Thyroid gland (tissue), 4 donors: ENCODE measurements around the gene SHC3. TPM values are rescaled to one million over a fixed set of nuclear protein-coding genes. Genes with fewer than 3 reads are reported as not detected.

Source experiments
- DNase-seq, 2 donors: peaks; one replicate each; pipeline ENCODE4 v3.0.0-alpha.2; 2019
- H3K27ac ChIP-seq, 3 donors: fragments of 200-600 bp; sonication (generic); 1 replicate in 2 of 3; 2 replicates in 1 of 3; pipeline ENCODE4 v1.5.1; 2016 to 2019; ENCODE audit warnings: mild to moderate bottlenecking in 1 of 3, moderate library complexity in 1 of 3
- H3K27me3 ChIP-seq: fragments of 200-600 bp; sonication (generic); one replicate; pipeline ENCODE4 v1.5.1; 2019
- H3K36me3 ChIP-seq, 2 donors: fragments of 200-600 bp; sonication (generic); one replicate each; pipeline ENCODE4 v1.5.1; 2016 to 2019
- H3K4me1 ChIP-seq, 2 donors: fragments of 200-600 bp; sonication (generic); one replicate each; pipeline ENCODE4 v1.5.1; 2017 to 2019
- H3K4me3 ChIP-seq, 3 donors: fragments of 200-600 bp; sonication (generic); replicated peaks in 1 of 3; 1 replicate in 2 of 3; 2 replicates in 1 of 3; pipeline ENCODE4 v1.5.1; 2016; ENCODE audit warnings: mild to moderate bottlenecking in 1 of 3
- H3K9me3 ChIP-seq: fragments of 200-600 bp; sonication (generic); one replicate; pipeline ENCODE4 v1.5.1; 2017
- POLR2A ChIP-seq, 2 donors: fragments of 450-650 bp; IDR thresholded peaks; one replicate each; pipeline ENCODE4 v1.6.1; 2017; ENCODE audit warnings: antibody characterized with exemption in 2 of 2, mild to moderate bottlenecking in 2 of 2, moderate library complexity in 1 of 2
- WGBS, 2 donors: methylation state at CpG; one replicate each; pipeline ENCODE4 v1.1.5; 2017; 5-methylcytosine and 5-hydroxymethylcytosine counted together
- intact Hi-C: fragments of 100-400 bp; cut with DNase I; formaldehyde crosslinking; loops from one replicate; pipeline ENCODE4 v1.15.1; 2023
- total RNA-seq, 4 donors: library from RNA; depleted of rRNA; stranded (reverse); fragments of >200 nt; gene quantifications; one replicate each; pipeline ENCODE4 v1.2.3, GENCODE V29; 2016
- TF ChIP-seq, protein P1 (sequence below), 6 experiments: fragments of 200-600 bp in 3 of 6; fragments of 450-650 bp in 3 of 6; sonication (generic) in 3 of 6; IDR thresholded peaks; one replicate each; pipeline ENCODE4 v1.5.1; 2016 to 2019; ENCODE audit warnings: antibody characterized with exemption in 6 of 6, mild to moderate bottlenecking in 2 of 6, inconsistent platforms in 1 of 6, moderate library complexity in 1 of 6

SHC3 gene
- total RNA-seq, 4 donors from 2014 or later, result 0.40 to 5.9 (median 1.2) TPM

DNA sequence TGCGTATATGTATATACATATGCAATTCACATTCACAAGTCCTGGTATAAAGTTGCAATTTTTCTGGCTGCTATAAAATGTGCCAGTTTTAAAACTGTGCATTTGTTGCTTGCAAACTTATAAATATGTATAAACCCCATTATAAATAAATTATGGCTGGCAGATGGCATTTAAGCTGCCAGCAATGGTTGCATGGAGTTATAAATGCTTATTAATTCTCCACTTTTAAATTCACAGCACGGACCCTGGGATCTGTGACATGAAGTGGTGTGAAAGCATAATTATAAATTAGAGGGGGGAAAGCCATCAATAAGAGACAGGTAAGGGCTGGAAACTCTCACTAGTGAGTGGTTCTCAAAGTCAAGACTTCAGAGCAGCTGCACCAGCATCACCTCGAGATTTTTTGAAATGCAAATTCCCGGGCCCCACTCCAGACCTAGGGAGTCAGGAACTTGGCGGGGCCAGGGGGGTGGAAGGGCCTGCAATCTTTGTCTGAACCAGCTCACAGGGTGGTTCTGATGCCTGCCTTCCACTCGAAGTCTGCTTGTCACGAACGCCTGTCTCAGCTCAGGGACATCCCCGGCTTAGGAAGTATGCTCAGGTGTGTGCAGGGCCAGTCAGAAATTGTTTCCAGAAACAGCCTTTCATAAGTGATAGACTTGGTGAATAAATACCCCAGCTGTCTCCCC is 170.4 kb downstream of the SHC3 start:
- WGBS, 2 donors, result 82 to 86% methylated on average over 8 to 9 of the region's 9 CpGs
- Histone ChIP-seq H3K27me3 (no peaks in the 10 kb centered on the region), H3K9me3 (no peaks in the 10 kb centered on the region), H3K4me1 (no peaks in the 10 kb centered on the region), H3K36me3 (no peaks in the 10 kb centered on the region), H3K27ac (no peak overlapping the region), H3K4me3 (no peak overlapping the region)
- no peak for DNase-seq
- intact Hi-C loops, result no loop called here
- no peak for TF ChIP-seq POLR2A (IDR thresholded peaks at IDR 0.05)
- TF ChIP-seq, protein P1, sequence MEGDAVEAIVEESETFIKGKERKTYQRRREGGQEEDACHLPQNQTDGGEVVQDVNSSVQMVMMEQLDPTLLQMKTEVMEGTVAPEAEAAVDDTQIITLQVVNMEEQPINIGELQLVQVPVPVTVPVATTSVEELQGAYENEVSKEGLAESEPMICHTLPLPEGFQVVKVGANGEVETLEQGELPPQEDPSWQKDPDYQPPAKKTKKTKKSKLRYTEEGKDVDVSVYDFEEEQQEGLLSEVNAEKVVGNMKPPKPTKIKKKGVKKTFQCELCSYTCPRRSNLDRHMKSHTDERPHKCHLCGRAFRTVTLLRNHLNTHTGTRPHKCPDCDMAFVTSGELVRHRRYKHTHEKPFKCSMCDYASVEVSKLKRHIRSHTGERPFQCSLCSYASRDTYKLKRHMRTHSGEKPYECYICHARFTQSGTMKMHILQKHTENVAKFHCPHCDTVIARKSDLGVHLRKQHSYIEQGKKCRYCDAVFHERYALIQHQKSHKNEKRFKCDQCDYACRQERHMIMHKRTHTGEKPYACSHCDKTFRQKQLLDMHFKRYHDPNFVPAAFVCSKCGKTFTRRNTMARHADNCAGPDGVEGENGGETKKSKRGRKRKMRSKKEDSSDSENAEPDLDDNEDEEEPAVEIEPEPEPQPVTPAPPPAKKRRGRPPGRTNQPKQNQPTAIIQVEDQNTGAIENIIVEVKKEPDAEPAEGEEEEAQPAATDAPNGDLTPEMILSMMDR (IDR thresholded peaks at IDR 0.05), result no peak

GRCh38 chr9:89006996-89007967 is 171.3 kb downstream of the SHC3 start:
- Histone ChIP-seq H3K9me3 (no peaks in the 10 kb centered on the region), H3K36me3 (no peaks in the 10 kb centered on the region), H3K4me3 (no peak overlapping the region), H3K4me1 (no peaks in the 10 kb centered on the region), H3K27ac (no peak overlapping the region), H3K27me3 (no peaks in the 10 kb centered on the region)
- intact Hi-C loops, result no loop called here
- TF ChIP-seq, protein P1 (IDR thresholded peaks at IDR 0.05), result no peak
- DNase-seq, result no peak
- WGBS, 2 donors, result 83 to 91% methylated on average over 9 of the region's 9 CpGs

GRCh38 chr9:89006267-89006666 is 172.4 kb downstream of the SHC3 start:
- Histone ChIP-seq H3K9me3 (no peaks in the 10 kb centered on the region), H3K27ac (no peak overlapping the region), H3K4me3 (no peak overlapping the region), H3K4me1 (peaks cover 0 to 5% of the 10 kb centered on the region in 2 donors), H3K36me3 (no peaks in the 10 kb centered on the region), H3K27me3 (no peaks in the 10 kb centered on the region)
- TF ChIP-seq, protein P1 (IDR thresholded peaks at IDR 0.05), result no peak
- no peak for TF ChIP-seq POLR2A (IDR thresholded peaks at IDR 0.05)
- WGBS, 2 donors, result 9 to 11% methylated on average over 2 of the region's 2 CpGs
- no peak for DNase-seq
- intact Hi-C loops, result no loop called here

DNA sequence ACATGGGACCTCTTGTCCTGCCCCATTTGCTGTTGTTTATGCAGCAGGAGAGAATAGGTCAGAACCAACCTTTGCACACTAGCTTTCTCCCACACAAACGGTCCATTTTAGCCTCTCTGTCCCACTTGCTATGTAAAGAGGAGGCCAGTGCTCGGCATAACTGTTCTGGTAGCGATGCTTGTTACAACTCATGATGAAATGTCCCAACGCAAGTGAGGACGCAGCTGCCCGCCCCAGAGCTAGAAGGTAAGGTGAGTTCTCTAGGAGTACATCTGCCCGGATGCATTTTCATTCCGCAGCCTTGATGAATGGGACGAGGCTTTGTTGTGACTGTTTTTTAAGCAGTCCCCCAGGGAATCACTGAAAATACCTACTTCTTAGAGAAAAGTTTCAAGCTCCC is 173.3 kb downstream of the SHC3 start:
- Histone ChIP-seq H3K4me1 (peaks cover 4 to 14% of the 10 kb centered on the region in 2 donors), H3K27me3 (no peaks in the 10 kb centered on the region), H3K27ac (no peak overlapping the region), H3K4me3 (no peak overlapping the region), H3K36me3 (no peaks in the 10 kb centered on the region), H3K9me3 (no peaks in the 10 kb centered on the region)
- intact Hi-C loops, result no loop called here
- no peak for DNase-seq
- 87 to 90% methylated on average over 9 of the region's 9 CpGs for WGBS, 2 donors
- TF ChIP-seq, protein P1 (IDR thresholded peaks at IDR 0.05), result no peak
- no peak for TF ChIP-seq POLR2A (IDR thresholded peaks at IDR 0.05)

DNA sequence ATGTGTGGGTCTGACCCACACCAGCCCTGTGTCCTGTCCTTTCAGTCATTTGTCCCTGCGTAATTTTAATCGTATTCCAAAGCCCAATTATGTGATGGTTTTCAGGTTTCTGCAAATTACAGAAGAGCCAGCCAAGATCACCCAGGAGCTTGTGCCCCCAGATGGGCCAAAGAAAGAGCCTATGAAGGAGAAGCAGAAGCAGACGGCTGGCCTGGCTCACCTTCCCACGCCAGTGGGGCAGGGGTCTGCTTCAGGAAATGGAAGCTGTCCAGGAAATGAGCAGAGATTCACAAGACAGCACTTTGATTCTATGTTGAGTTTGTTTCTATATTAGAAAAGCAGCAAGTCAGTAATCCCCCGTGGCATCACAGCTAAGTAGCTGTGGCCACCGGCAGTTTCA is 175.6 kb downstream of the SHC3 start:
- no peak for DNase-seq
- WGBS, 2 donors, result 78 to 89% methylated on average over 6 of the region's 6 CpGs
- Histone ChIP-seq H3K9me3 (no peaks in the 10 kb centered on the region), H3K27ac (no peak overlapping the region), H3K36me3 (no peaks in the 10 kb centered on the region), H3K4me3 (no peak overlapping the region), H3K27me3 (no peaks in the 10 kb centered on the region), H3K4me1 (peaks cover 8 to 34% of the 10 kb centered on the region in 2 donors)
- TF ChIP-seq, protein P1 (IDR thresholded peaks at IDR 0.05), result no peak
- TF ChIP-seq POLR2A (IDR thresholded peaks at IDR 0.05), result no peak
- intact Hi-C loops, result loop anchor here (2.0 kb wide), 1 partner anchor 410 kb away; no protein-coding TSS in a partner anchor
